ENCODE data around the gene RIMBP2.

RIMBP2 gene

GRCh38 chr12:130501821-130502220 lies 214.3 kb downstream of the RIMBP2 start:
- no peak overlapping the region for H3K4me3 ChIP-seq (ENCODE audit: control insufficient read depth, low read depth, low read length)
- no peak for TF ChIP-seq CTCF (IDR thresholded peaks at IDR 0.05; ENCODE audit: control insufficient read depth, insufficient read depth, low read depth, low read length, missing control alignments)
- DNase-seq (ENCODE audit: low read depth): no peak

- H3K4me3 ChIP-seq (ENCODE audit: control insufficient read depth, low read depth, low read length): no peak overlapping the region
- TF ChIP-seq CTCF (IDR thresholded peaks at IDR 0.05; ENCODE audit: control insufficient read depth, insufficient read depth, low read depth, low read length, missing control alignments): no peak
These were observed 215.2 kb downstream of the RIMBP2 start for GRCh38 chr12:130500835-130501330.

GRCh38 chr12:130499474-130499873 lies 216.6 kb downstream of the RIMBP2 start:
- TF ChIP-seq CTCF (IDR thresholded peaks at IDR 0.05; ENCODE audit: control insufficient read depth, insufficient read depth, low read depth, low read length, missing control alignments): no peak
- no peak overlapping the region for H3K4me3 ChIP-seq (ENCODE audit: control insufficient read depth, low read depth, low read length)
- DNase-seq (ENCODE audit: low read depth): no peak

More at GRCh38 chr12:130500835-130501330, 215.2 kb downstream of the RIMBP2 start:
- DNase-seq (ENCODE audit: low read depth): no peak

GRCh38 chr12:130498589-130499385 lies 217.3 kb downstream of the RIMBP2 start:
- H3K4me3 ChIP-seq (ENCODE audit: control insufficient read depth, low read depth, low read length): no peak overlapping the region
- DNase-seq (ENCODE audit: low read depth): no peak
- no peak for TF ChIP-seq CTCF (IDR thresholded peaks at IDR 0.05; ENCODE audit: control insufficient read depth, insufficient read depth, low read depth, low read length, missing control alignments)

GRCh38 chr12:130497991-130498390 lies 218.1 kb downstream of the RIMBP2 start:
- no peak for TF ChIP-seq CTCF (IDR thresholded peaks at IDR 0.05; ENCODE audit: control insufficient read depth, insufficient read depth, low read depth, low read length, missing control alignments)
- DNase-seq (ENCODE audit: low read depth): no peak
- no peak overlapping the region for H3K4me3 ChIP-seq (ENCODE audit: control insufficient read depth, low read depth, low read length)

GRCh38 chr12:130497321-130497720 lies 218.8 kb downstream of the RIMBP2 start:
- TF ChIP-seq CTCF (IDR thresholded peaks at IDR 0.05; ENCODE audit: control insufficient read depth, insufficient read depth, low read depth, low read length, missing control alignments): no peak
- H3K4me3 ChIP-seq (ENCODE audit: control insufficient read depth, low read depth, low read length): no peak overlapping the region
- DNase-seq (ENCODE audit: low read depth): no peak

Data from AG09309 (cell line).